Epithelial cell of proximal tubule (primary cell): ENCODE data around the gene GFAP. TPM values are rescaled to one million over a fixed set of nuclear protein-coding genes. Genes with fewer than 3 reads are reported as not detected.

Experiments
- DNase-seq: peaks from one replicate; pipeline ENCODE4 v3.0.0-alpha.2; 2011; ENCODE audit warnings: low read depth
- H3K4me3 ChIP-seq: 2 replicates; pipeline ENCODE4 v1.5.1; 2011; ENCODE audit warnings: low read depth, mild to moderate bottlenecking, low read length
- CTCF ChIP-seq: conservative IDR thresholded peaks from 2 replicates; pipeline ENCODE4 v1.5.1; 2012; ENCODE audit warnings: low read depth, mild to moderate bottlenecking, low read length
- total RNA-seq: library from RNA; depleted of rRNA; stranded (reverse); fragments of >200 nt; gene quantifications from 2 replicates; pipeline ENCODE4 v1.2.3, GENCODE V29; 2015

Gene GFAP
- total RNA-seq, 1 donor from 2014 or later = 0.58 TPM

- TF ChIP-seq CTCF = no peak
- no peak overlapping the region for H3K4me3 ChIP-seq
- no peak for DNase-seq
Measured at GRCh38 chr17:44871556-44871955, 43.7 kb downstream of the GFAP start.

- TF ChIP-seq CTCF = no peak
- no peak for DNase-seq
- H3K4me3 ChIP-seq = no peak overlapping the region
Measured at GRCh38 chr17:44867841-44868240, 47.5 kb downstream of the GFAP start.

GRCh38 chr17:44865931-44866330, 49.4 kb downstream of the GFAP start:
- no peak for DNase-seq
- H3K4me3 ChIP-seq = no peak overlapping the region
- TF ChIP-seq CTCF = no peak

- peak; percentile 18 for DNase-seq
- no peak overlapping the region for H3K4me3 ChIP-seq
- TF ChIP-seq CTCF = peak; percentile 92
Measured at GRCh38 chr17:44865231-44865660, 50.1 kb downstream of the GFAP start.

- TF ChIP-seq CTCF = no peak
- no peak for DNase-seq
- H3K4me3 ChIP-seq = no peak overlapping the region
Measured at GRCh38 chr17:44864831-44865230, 50.5 kb downstream of the GFAP start.

- no peak for TF ChIP-seq CTCF
- H3K4me3 ChIP-seq = no peak overlapping the region
- DNase-seq = no peak
Measured at GRCh38 chr17:44863061-44863918, 52.0 kb downstream of the GFAP start.
